K562 (cell line): ENCODE measurements around the gene LMLN. TPM values are rescaled to one million over a fixed set of nuclear protein-coding genes. Genes with fewer than 3 reads are reported as not detected.

ENCODE experiments used
- ATAC-seq: fragments of 200-7000 bp; cut with Tn5 transposase; 3 replicates; pipeline ENCODE4 v1.9.1; 2020; ENCODE audit warnings: moderate library complexity
- BruUV-seq: library from RNA; stranded (reverse); fragments of 400-500 nt; replicated peaks from 2 replicates; lab custom pipeline; 2021; lab: Mats Ljungman, UMichigan
- CTCF ChIA-PET: fragments of 300-600 bp; formaldehyde crosslinking; extraction: SDS; loops from one replicate; lab custom pipeline; 2021; ENCODE audit warnings: low intra/inter-chr PET ratio; lab: Yijun Ruan, JAX
- POLR2A ChIA-PET: fragments of 300-600, 350-650 bp; sonication (Branson Sonifier 250); formaldehyde crosslinking; extraction: SDS; loops from one replicate; lab custom pipeline; 2021; ENCODE audit warnings: antibody characterized with exemption, inconsistent platforms; lab: Yijun Ruan, JAX
- DNase-seq, 4 experiments: peaks; one replicate each; pipeline versions ENCODE4 v3.0.0 to v3.0.0-alpha.2; 2011 to 2018; ENCODE audit warnings: low spot score in 3 of 4, mixed read lengths in 3 of 4; ENCODE audit errors: extremely low read depth in 1 of 4
- FAIRE-seq: peaks from 2 replicates; lab custom pipeline; 2011; peaks lifted over from hg19 to GRCh38; lab: Jason Lieb, UNC
- H2AFZ ChIP-seq: 2 replicates; pipeline ENCODE4 v1.6.0; 2011; ENCODE audit warnings: low read depth, low read length, control low read depth, inconsistent platforms
- H3K27ac ChIP-seq: fragments of 200-600 bp; 3 replicates; pipeline ENCODE4 v1.8.0; 2011; ENCODE audit warnings: low read depth, mild to moderate bottlenecking, control low read depth, inconsistent platforms, low read length, moderate library complexity, mixed read lengths; ENCODE audit errors: extremely low read depth
- H3K27me3 ChIP-seq, 2 experiments: fragments of 300-600 bp in 1 of 2; 2 replicates in 1 of 2; 3 replicates in 1 of 2; pipeline versions ENCODE4 v1.6.0 to v1.8.0; 2011; ENCODE audit warnings: inconsistent platforms in 2 of 2, low read length in 2 of 2, mild to moderate bottlenecking in 1 of 2, mixed read lengths in 1 of 2, moderate library complexity in 1 of 2; ENCODE audit not compliant: control insufficient read depth in 2 of 2, insufficient read depth in 2 of 2
- H3K36me3 ChIP-seq: fragments of 300-600 bp; 3 replicates; pipeline ENCODE4 v1.8.0; 2011; ENCODE audit warnings: mild to moderate bottlenecking, low read length, inconsistent platforms; ENCODE audit not compliant: control insufficient read depth, insufficient read depth
- H3K4me1 ChIP-seq, 2 experiments: fragments of 200-600 bp in 1 of 2; replicated peaks in 1 of 2; 2 replicates in 1 of 2; 3 replicates in 1 of 2; pipeline versions ENCODE4 v1.5.1 to v1.8.0; 2011; ENCODE audit warnings: inconsistent platforms in 2 of 2, low read length in 2 of 2, mild to moderate bottlenecking in 1 of 2, mixed read lengths in 1 of 2, moderate library complexity in 1 of 2; ENCODE audit not compliant: control insufficient read depth in 2 of 2, insufficient read depth in 2 of 2
- H3K4me2 ChIP-seq: 2 replicates; pipeline ENCODE4 v1.6.1; 2011; ENCODE audit warnings: low read length, control low read depth, inconsistent platforms, mixed read lengths; ENCODE audit not compliant: insufficient read depth
- H3K4me3 ChIP-seq: fragments of 200-600 bp; sonication (generic), shearing (Covaris generic); 2 replicates; pipeline ENCODE4 v1.5.1; 2016; ENCODE audit warnings: control low read depth, inconsistent platforms
- H3K79me2 ChIP-seq: fragments of 200-600 bp; 3 replicates; pipeline ENCODE4 v1.8.0; 2011; ENCODE audit warnings: low read length, inconsistent platforms; ENCODE audit not compliant: control insufficient read depth, insufficient read depth
- H3K9ac ChIP-seq, 2 experiments: 2 replicates each; pipeline versions ENCODE4 v1.6.0 to v1.6.1; 2011; ENCODE audit warnings: low read depth in 2 of 2, low read length in 2 of 2, control low read depth in 1 of 2, inconsistent platforms in 1 of 2, mild to moderate bottlenecking in 1 of 2, mixed read lengths in 1 of 2; ENCODE audit not compliant: insufficient read depth in 1 of 2
- H3K9me1 ChIP-seq: one replicate; pipeline ENCODE4 v1.6.0; 2011; ENCODE audit warnings: inconsistent platforms, mild to moderate bottlenecking, low read length, moderate library complexity; ENCODE audit not compliant: control insufficient read depth, insufficient read depth
- H3K9me3 ChIP-seq: replicated peaks from 2 replicates; pipeline ENCODE4 v1.5.1; 2011; ENCODE audit warnings: low read depth, low read length, inconsistent platforms; ENCODE audit not compliant: control insufficient read depth, insufficient read depth
- H4K20me1 ChIP-seq: replicated peaks from 2 replicates; pipeline ENCODE4 v1.6.1; 2011; ENCODE audit warnings: low read length, inconsistent platforms, mixed read lengths; ENCODE audit not compliant: control insufficient read depth, insufficient read depth
- CREB1 ChIP-seq, 2 experiments: sonication (generic) in 1 of 2; formaldehyde crosslinking in 1 of 2; IDR thresholded peaks; 2 replicates each; pipeline versions ENCODE4 v1.6.1 to v1.8.0; 2012 to 2022; ENCODE audit warnings: inconsistent platforms in 1 of 2, mild to moderate bottlenecking in 1 of 2, missing genetic modification reagents in 1 of 2, moderate library complexity in 1 of 2
- L3MBTL2 ChIP-seq: fragments of 450-650 bp; IDR thresholded peaks from 2 replicates; pipeline ENCODE4 v1.6.1; 2016; ENCODE audit warnings: mild to moderate bottlenecking, moderate library complexity
- NR3C1 ChIP-seq: sonication (generic); formaldehyde crosslinking; IDR thresholded peaks from 2 replicates; pipeline ENCODE4 v1.8.1; 2022; ENCODE audit warnings: missing genetic modification reagents
- RBFOX2 ChIP-seq: fragments of 200-400 bp; formaldehyde crosslinking; IDR thresholded peaks from 2 replicates; pipeline ENCODE4 v1.6.1; 2017; ENCODE audit warnings: low read depth, mild to moderate bottlenecking, low read length, moderate library complexity
- SRSF3 ChIP-seq: fragments of 200-400 bp; formaldehyde crosslinking; IDR thresholded peaks from 2 replicates; pipeline ENCODE4 v1.6.1; 2016; ENCODE audit warnings: mild to moderate bottlenecking, low read length, moderate library complexity; ENCODE audit not compliant: insufficient read depth
- ZNF311 ChIP-seq: fragments of 250-450 bp; sonication (Bioruptor Pico); IDR thresholded peaks from 2 replicates; pipeline ENCODE4 v1.4.0; 2020; ENCODE audit warnings: mild to moderate bottlenecking, moderate library complexity
- ZNF583 ChIP-seq: fragments of 250-450 bp; sonication (Bioruptor Pico); IDR thresholded peaks from 2 replicates; pipeline ENCODE4 v1.4.0; 2020
- ZNF644 ChIP-seq: fragments of 200-800 bp; sonication (Bioruptor generic); IDR thresholded peaks from 2 replicates; pipeline ENCODE4 v1.6.1; 2016; ENCODE audit warnings: low read depth, missing genetic modification characterization, missing compliant biosample characterization
- WGBS: fragments of 100-300 bp; shearing (Covaris generic); methylation state at CpG from one replicate; pipeline ENCODE4 v1.1.6; 2016; ENCODE audit warnings: low coverage, mixed read lengths; ENCODE audit not compliant: insufficient coverage; ENCODE audit errors: missing lambda C conversion rate; 5-methylcytosine and 5-hydroxymethylcytosine counted together
- in situ Hi-C: fragments of 300-500 bp; cut with MboI; formaldehyde crosslinking; loops from 4 replicates; pipeline ENCODE4 v1.15.0; 2018; ENCODE audit warnings: inconsistent platforms, mixed read lengths
- intact Hi-C: fragments of 100-400 bp; cut with micrococcal nuclease; formaldehyde crosslinking; loops from 2 replicates; pipeline ENCODE4 v1.14.2; 2022
- polyA plus RNA-seq, 8 experiments: library from polyadenylated mRNA; depleted of rRNA in 4 of 8; stranded (reverse) in 5 of 8; unstranded in 3 of 8; fragments of >200 nt; fragmentation: Nextera tagmentation in 2 of 8; fragmentation: Illumina TruSeq in 1 of 8; extraction: Ambion mirVana in 2 of 8; extraction: Trizol in 1 of 8; gene quantifications; 2 replicates each; pipeline versions ENCODE4 v1.2.1 to v1.2.3, GENCODE V29; 2011 to 2014; ENCODE audit warnings: inconsistent platforms in 1 of 8, missing spikeins in 1 of 8
- total RNA-seq, 7 experiments: library from RNA; depleted of rRNA in 6 of 7; stranded (reverse); fragments of >200 nt in 6 of 7; fragmentation: Illumina TruSeq in 2 of 7; extraction: Trizol in 2 of 7; gene quantifications; 2 replicates each; pipeline versions ENCODE4 v1.2.1 to v1.2.3, GENCODE V29; 2011 to 2021; ENCODE audit warnings: low replicate concordance in 1 of 7
- TF ChIP-seq, protein P1 (sequence below): fragments of 450-650 bp; formaldehyde crosslinking; IDR thresholded peaks from 2 replicates; pipeline ENCODE4 v1.4.0; 2020; ENCODE audit warnings: mild to moderate bottlenecking, moderate library complexity
- TF ChIP-seq, protein P2 (sequence below), 2 experiments: fragments of 450-650 bp; formaldehyde crosslinking in 1 of 2; IDR thresholded peaks; 2 replicates each; pipeline versions ENCODE4 v1.4.0 to v1.6.1; 2014 to 2020; ENCODE audit warnings: mild to moderate bottlenecking in 2 of 2, borderline replicate concordance in 1 of 2, low read depth in 1 of 2

LMLN gene
- total and polyA plus RNA-seq, 9 of the 15 experiments (the other 6 are each of a cell fraction or from before 2014, with no cell fraction given) = 2.2 to 15.9 (median 6.9) TPM

DNA sequence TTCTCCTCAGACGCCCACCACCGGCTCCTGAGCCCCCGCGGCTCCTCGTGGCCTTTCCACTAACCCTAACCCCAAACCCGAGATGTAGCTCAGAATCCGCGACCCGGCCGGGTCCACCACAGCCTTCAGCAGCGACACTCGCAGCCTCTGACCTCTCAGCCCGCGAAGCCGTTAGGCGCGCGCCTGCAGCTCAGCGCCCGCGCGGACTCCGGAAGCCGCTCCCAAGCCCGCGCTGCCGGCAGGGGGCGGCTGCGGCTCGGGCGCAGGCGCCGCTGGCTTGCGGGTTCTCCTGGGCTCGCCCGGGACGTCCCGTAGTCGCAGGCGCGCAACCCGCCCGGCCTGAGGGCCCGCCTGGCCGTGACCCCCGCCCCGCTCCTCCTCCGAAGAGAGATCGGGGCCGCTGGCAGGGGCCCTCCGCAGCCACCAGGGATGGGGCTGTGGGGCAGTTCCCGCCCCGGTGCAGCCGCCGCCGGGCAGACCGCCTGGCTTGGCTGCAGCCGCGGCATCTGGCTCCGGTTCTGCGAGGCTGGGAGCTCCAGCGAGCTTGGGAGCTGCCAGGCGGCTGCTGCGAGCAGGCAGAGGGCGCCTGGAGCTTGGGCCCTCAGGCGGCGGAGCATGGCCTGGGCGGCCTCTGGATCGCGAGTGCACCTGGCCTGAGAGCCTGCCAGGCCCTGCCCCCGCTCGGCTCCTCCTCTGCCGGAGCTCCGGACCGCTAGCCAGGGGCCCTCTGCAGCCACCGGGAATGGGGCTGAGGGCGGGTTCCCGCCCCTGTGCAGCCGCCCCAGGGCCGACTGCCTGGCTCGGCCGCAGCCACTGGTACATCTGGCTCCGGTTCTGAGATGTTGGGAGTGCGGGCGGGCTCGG is 120.7 kb downstream of the LMLN start:
- DNase-seq (peak; percentile 72 to 89 (median 75)), FAIRE-seq (no peak), ATAC-seq (peak; percentile 95)
- Histone ChIP-seq H3K79me2 (peaks cover 16% of the 10 kb centered on the region), H3K27ac (peak overlapping the region; percentile 93), H2AFZ (peak overlapping the region; percentile 95), H3K27me3 (no peaks in the 10 kb centered on the region), H4K20me1 (no peaks in the 10 kb centered on the region), H3K4me2 (peak overlapping the region; percentile 82), H3K36me3 (no peaks in the 10 kb centered on the region; the same call in 1 of the 3 replicates), H3K9me1 (no peaks in the 10 kb centered on the region), H3K4me3 (peak overlapping the region; percentile 72), H3K9me3 (no peaks in the 10 kb centered on the region), H3K9ac (peak overlapping the region; percentile 87 to 99), H3K4me1 (peaks cover 9 to 19% of the 10 kb centered on the region in 2 experiments)
- ChIA-PET POLR2A (interaction anchor here (0.6 to 2.0 kb wide), 12 partner anchors 9 to 181 kb away, joined by 3 to 7 read pairs (median 4); partner anchors contain the start of gene RPL35A), CTCF (interaction anchor here (0.5 to 0.9 kb wide), 2 partner anchors 86 to 341 kb away, joined by 3 read pairs; no protein-coding TSS in a partner anchor)
- 5% methylated on average over 44 of the region's 86 CpGs for WGBS
- in situ Hi-C loops = no loop called here
- intact Hi-C loops = no loop called here
- BruUV-seq = no TSS peak
- TF ChIP-seq RBFOX2 = peak; percentile 97
- peak; percentile 90 for TF ChIP-seq L3MBTL2
- no peak for TF ChIP-seq ZNF583 (CRISPR knock-in tag)
- 0 out of 2 replicates have a peak, but pooled peaks have one; percentile 42 for TF ChIP-seq SRSF3
- TF ChIP-seq, protein P1, sequence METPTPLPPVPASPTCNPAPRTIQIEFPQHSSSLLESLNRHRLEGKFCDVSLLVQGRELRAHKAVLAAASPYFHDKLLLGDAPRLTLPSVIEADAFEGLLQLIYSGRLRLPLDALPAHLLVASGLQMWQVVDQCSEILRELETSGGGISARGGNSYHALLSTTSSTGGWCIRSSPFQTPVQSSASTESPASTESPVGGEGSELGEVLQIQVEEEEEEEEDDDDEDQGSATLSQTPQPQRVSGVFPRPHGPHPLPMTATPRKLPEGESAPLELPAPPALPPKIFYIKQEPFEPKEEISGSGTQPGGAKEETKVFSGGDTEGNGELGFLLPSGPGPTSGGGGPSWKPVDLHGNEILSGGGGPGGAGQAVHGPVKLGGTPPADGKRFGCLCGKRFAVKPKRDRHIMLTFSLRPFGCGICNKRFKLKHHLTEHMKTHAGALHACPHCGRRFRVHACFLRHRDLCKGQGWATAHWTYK = no peak; the same call in none of the 2 replicates
- 0 out of 2 replicates have a peak, but pooled peaks have one; percentile 51 for TF ChIP-seq ZNF311
- no peak for TF ChIP-seq ZNF644 (tag)
- TF ChIP-seq, protein P2, sequence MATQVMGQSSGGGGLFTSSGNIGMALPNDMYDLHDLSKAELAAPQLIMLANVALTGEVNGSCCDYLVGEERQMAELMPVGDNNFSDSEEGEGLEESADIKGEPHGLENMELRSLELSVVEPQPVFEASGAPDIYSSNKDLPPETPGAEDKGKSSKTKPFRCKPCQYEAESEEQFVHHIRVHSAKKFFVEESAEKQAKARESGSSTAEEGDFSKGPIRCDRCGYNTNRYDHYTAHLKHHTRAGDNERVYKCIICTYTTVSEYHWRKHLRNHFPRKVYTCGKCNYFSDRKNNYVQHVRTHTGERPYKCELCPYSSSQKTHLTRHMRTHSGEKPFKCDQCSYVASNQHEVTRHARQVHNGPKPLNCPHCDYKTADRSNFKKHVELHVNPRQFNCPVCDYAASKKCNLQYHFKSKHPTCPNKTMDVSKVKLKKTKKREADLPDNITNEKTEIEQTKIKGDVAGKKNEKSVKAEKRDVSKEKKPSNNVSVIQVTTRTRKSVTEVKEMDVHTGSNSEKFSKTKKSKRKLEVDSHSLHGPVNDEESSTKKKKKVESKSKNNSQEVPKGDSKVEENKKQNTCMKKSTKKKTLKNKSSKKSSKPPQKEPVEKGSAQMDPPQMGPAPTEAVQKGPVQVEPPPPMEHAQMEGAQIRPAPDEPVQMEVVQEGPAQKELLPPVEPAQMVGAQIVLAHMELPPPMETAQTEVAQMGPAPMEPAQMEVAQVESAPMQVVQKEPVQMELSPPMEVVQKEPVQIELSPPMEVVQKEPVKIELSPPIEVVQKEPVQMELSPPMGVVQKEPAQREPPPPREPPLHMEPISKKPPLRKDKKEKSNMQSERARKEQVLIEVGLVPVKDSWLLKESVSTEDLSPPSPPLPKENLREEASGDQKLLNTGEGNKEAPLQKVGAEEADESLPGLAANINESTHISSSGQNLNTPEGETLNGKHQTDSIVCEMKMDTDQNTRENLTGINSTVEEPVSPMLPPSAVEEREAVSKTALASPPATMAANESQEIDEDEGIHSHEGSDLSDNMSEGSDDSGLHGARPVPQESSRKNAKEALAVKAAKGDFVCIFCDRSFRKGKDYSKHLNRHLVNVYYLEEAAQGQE (IDR thresholded peaks at IDR 0.05; ENCODE audit: borderline replicate concordance) = peak; percentile 46
- TF ChIP-seq, protein P2 (CRISPR knock-in tag; IDR thresholded peaks at IDR 0.05; ENCODE audit: low read depth) = no peak; the same call in 1 of the 2 replicates
- TF ChIP-seq NR3C1 (CRISPR knock-in tag) = peak; percentile 76; the same call in 1 of the 2 replicates
- TF ChIP-seq CREB1 (IDR thresholded peaks at IDR 0.05) = peak; percentile 37
- no peak for TF ChIP-seq CREB1 (CRISPR knock-in tag; IDR thresholded peaks at IDR 0.05)
